PFSK-1 (cell line): ENCODE results near the gene ELL3.
A peak's percentile ranks its signal among the peaks of the same experiment; 100 is the strongest.

Source experiments
- POLR2AphosphoS5 ChIP-seq: IDR thresholded peaks from 2 replicates; pipeline ENCODE4 v1.6.1; 2012; ENCODE audit warnings: low read depth, mild to moderate bottlenecking, control low read depth, low read length, moderate library complexity
- REST ChIP-seq, 2 experiments: IDR thresholded peaks; 2 replicates each; pipeline versions ENCODE4 v1.6.1 to v1.8.0; 2011 to 2012; ENCODE audit warnings: low read depth in 2 of 2, low read length in 2 of 2, control low read depth in 1 of 2, inconsistent platforms in 1 of 2, mild to moderate bottlenecking in 1 of 2, moderate library complexity in 1 of 2; ENCODE audit not compliant: insufficient read depth in 1 of 2
- SIN3A ChIP-seq: IDR thresholded peaks from 2 replicates; pipeline ENCODE4 v1.6.1; 2012; ENCODE audit warnings: mild to moderate bottlenecking, low read length, moderate library complexity, borderline replicate concordance; ENCODE audit not compliant: insufficient read depth
- TAF1 ChIP-seq: IDR thresholded peaks from 2 replicates; pipeline ENCODE4 v1.6.1; 2012; ENCODE audit warnings: low read length, control low read depth, borderline replicate concordance; ENCODE audit not compliant: insufficient read depth

GRCh38 chr15:43776718-43777266 lies at the start of gene ELL3:
- TF ChIP-seq POLR2AphosphoS5 = peak; percentile 72; the same call in 1 of the 2 replicates
- no peak for TF ChIP-seq TAF1
- 0 out of 2 replicates have a peak, but pooled peaks have one; percentile 4 for TF ChIP-seq SIN3A
- no peak for TF ChIP-seq REST (IDR thresholded peaks at IDR 0.05; ENCODE audit: insufficient read depth in 1 of 2, low read depth in 2 of 2, low read length in 2 of 2)
